Measurements from ENCODE around the gene SLC25A21.
A peak's percentile ranks its signal among the peaks of the same experiment; 100 is the strongest.

The SLC25A21 gene

DNA sequence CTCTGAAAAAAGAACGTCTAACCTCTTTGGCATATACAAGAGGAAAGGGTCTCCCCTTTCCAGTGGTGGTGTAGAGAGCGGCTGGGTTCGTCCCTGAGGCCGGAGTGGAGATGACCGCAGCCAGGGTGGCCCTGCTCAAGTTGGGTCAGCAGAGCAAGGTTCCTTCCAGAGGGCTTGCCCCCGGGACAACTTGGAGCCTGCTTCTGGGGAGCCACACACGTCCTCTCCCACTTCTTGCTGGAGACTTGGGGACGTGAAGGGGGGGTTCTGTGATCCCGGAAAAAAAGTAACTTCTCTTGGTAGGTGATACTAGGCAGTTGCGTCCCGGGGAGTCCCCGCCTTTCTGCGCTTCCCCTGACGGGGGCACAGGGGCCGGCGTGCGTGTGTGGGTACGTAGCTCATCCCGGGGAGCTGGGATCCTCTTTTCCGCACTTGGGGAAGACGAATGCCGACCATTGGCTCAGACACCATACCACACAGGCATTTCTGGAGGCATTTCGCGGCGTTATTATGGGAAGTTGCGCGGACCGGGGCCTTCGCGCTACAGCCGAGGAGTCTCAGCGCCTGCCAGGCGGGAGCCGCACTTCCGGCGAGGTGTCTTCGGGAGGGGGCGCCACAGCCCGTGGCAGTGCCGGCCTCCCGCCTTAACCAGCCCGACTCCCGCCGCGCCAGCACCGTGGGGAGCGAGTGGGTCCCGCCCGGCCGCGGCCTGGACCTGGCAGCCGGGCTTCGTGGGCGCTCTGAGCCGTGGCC lies 525.6 kb downstream of the SLC25A21 start:
- Histone ChIP-seq H3K36me3 (ENCODE audit: control insufficient read depth, insufficient read depth, low read length) (no peaks in the 10 kb centered on the region), H3K27me3 (ENCODE audit: control insufficient read depth, insufficient read depth, low read length) (peaks cover 21% of the 10 kb centered on the region), H3K27ac (ENCODE audit: low read depth, low read length) (no peak overlapping the region), H3K4me1 (ENCODE audit: control insufficient read depth, insufficient read depth, low read length) (peaks cover 4% of the 10 kb centered on the region), H3K9ac (ENCODE audit: low read length) (no peak overlapping the region), H3K4me3 (ENCODE audit: low read length) (peak overlapping the region; percentile 56)

DNA sequence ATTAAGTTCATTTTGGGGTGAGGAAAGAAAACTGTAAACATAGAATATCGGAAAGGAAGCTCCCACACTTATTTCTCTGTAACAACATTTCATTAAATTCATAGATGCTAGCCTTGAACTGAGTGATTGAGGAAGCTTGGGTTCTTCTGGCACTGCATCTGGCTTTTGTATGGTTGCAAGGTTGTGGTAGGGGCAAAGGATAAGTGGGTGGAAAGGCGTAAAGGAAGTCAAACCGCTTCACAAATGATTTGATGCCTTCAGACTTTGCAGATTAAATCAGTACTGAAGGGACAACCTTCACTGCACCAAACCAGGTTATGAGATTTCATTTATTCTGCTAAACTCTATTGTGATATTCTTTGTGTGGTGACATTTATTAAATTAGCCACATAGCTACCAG lies 538.8 kb downstream of the SLC25A21 start:
- Histone ChIP-seq H3K9ac (ENCODE audit: low read length) (no peak overlapping the region), H3K27ac (ENCODE audit: low read depth, low read length) (no peak overlapping the region), H3K4me1 (ENCODE audit: control insufficient read depth, insufficient read depth, low read length) (no peaks in the 10 kb centered on the region), H3K27me3 (ENCODE audit: control insufficient read depth, insufficient read depth, low read length) (no peaks in the 10 kb centered on the region), H3K4me3 (ENCODE audit: low read length) (no peak overlapping the region), H3K36me3 (ENCODE audit: control insufficient read depth, insufficient read depth, low read length) (no peaks in the 10 kb centered on the region)
